Stimulated activated CD4-positive, alpha-beta T cell treated with anti-CD3 and anti-CD28 coated beads, Interleukin-4, amount 100 ng/mL, for 1 hour (primary cell): ENCODE measurements around the gene RAP1GAP2.
"Not testable (repeated sequence)": the region's sequence is repeated elsewhere in the genome, so short reads cannot be mapped to it uniquely, and the experiment has no call there.

Experiments used
- DNase-seq: peaks from one replicate; pipeline ENCODE4 v3.0.0-alpha.2; 2020

Gene RAP1GAP2

GRCh38 chr17:3063507-3063906 lies 267.3 kb downstream of the RAP1GAP2 start, which contains the start of gene OR1D5:
Gene OR1D5 (minus strand): TSS chr17:3063607. CDS start chr17:3063607, 0 bp downstream.
- not testable (repeated sequence) for DNase-seq

GRCh38 chr17:3065192-3065591 lies 269.0 kb downstream of the RAP1GAP2 start:
- DNase-seq: not testable (repeated sequence)

GRCh38 chr17:3073850-3074249 lies 277.6 kb downstream of the RAP1GAP2 start:
- DNase-seq: not testable (repeated sequence)
